Astrocyte of the hippocampus (primary cell): ENCODE measurements around the gene MVP.
"Not testable (repeated sequence)": the region's sequence is repeated elsewhere in the genome, so short reads cannot be mapped to it uniquely, and the experiment has no call there.

Source experiments
- DNase-seq: peaks from one replicate; pipeline ENCODE4 v3.0.0; 2011; ENCODE audit warnings: low read depth, low spot score

MVP gene

DNA sequence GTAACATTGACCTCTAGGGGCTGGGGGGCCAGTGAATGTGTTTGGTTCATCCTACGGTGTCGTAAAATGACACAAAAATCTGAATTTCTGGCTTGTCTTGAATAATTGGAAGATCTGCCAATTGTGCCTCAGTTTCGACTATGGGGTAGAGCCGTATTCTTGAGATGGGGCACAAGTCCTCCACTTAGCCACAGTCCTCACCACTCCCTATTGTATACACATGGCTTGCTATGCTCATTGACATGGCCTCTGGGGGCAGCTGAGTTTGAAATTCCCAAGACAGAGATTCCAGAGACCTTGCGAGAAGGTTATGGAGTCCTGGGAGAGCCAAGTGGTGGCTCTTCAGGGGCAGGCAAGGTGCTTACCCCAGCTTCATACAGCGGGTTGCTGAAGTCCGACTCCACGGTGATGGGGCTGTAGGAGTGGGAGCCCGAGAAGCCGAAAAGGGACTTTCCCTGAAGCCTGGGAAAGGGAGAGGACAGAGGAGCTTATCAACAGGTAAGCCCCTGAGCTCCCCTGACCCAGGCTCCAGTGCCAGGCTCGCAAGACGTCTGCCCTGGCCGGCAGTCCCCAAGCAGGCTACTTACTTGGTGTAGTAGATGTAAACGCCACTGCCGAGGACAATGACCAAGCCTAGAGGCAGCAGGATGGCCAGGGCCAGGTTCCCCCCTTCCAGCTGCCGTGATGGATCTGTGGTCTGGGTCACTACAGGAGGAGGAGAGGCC is 51.7 kb downstream of the MVP start:
- no peak for DNase-seq

DNA sequence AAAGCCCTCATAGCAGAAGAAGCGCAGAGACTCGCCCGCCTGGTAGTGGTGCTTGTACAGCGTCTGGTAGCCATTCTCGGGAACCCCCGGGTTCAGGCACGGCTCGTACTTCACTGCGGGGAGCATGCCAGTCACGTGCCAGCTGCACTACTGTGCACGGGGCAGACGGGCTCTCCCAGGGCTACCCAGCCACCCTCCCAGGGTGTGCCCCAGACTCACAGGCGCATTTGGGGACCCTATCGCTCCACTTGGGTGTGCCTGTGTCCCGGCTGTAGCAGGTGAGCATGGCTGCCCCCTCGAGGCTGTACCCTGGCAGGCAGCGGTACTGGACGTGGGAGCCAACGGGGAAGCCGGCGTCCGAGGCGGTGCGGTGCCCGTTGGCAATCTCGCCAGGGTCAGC is 53.1 kb downstream of the MVP start:
- DNase-seq, result no peak

DNA sequence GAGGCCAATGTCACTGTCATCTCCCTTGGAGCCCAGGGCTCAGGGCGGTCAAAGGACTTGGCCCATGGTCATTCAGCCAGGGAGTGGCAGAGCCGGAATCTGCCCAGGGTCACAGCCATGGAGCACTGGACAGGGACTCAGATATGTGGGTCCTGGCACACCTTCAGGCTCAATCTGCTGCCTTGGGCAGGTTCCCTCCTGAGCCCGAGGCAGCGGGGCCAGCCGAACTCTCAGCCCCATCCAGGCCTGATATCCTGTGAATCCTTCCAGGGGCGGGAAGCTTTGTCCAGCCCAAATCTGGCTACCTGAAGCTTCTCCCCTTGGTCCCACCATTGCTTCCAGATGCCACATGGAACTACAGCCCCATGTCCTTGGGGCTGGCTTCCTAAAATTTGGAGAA is 54.9 kb downstream of the MVP start:
- no peak for DNase-seq

DNA sequence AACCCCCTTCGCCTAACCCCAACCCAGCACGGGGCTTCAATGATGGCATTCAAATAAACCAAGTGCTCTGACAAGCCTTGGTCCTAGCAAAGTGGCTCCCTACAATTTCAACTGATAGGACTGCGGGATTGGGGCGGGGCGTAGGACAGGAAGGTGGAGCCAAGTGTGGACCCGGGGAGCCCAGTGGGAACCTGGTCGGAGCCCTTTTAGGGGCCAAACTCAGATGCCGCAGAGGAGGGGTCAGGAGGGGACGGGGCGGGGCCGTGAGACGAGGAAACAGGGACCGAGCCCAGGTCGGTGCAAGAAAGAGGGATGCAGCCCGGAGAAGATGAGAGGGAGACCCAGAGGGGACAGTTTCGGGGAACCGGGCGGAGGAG is 55.9 kb downstream of the MVP start:
- DNase-seq, result no peak

DNA sequence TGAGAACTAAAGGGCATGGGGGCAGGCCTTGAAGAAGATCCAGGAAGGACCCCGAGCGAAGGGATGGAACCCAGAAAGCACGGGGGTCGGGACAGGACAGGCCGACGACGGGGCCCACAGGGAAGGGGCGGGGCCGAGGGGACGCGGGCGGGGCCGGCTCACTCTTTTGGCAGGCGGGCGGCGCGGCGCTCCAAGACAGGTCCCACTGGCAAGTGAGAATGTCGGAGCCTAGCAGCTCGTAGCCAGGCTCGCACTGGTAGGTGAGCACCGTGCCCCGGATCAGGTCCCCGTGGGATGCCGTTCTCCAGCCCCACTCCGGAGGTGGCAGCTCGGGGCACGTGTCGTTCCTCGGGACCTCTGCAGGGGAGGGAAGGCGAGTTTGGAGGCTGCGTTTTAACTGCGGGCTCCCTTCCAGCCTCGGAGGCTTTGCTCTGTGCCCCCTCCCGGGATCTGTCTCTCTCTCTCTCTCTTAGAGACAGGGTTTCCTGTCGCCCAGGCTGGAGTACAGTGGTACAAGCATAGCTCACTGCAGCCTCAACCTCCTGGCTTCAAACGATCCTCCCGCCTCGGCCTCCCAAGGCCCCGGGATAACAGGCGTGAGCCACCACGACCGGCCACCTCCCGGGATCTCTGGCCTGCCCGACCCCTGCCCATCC is 56.5 kb downstream of the MVP start:
- DNase-seq, result no peak

DNA sequence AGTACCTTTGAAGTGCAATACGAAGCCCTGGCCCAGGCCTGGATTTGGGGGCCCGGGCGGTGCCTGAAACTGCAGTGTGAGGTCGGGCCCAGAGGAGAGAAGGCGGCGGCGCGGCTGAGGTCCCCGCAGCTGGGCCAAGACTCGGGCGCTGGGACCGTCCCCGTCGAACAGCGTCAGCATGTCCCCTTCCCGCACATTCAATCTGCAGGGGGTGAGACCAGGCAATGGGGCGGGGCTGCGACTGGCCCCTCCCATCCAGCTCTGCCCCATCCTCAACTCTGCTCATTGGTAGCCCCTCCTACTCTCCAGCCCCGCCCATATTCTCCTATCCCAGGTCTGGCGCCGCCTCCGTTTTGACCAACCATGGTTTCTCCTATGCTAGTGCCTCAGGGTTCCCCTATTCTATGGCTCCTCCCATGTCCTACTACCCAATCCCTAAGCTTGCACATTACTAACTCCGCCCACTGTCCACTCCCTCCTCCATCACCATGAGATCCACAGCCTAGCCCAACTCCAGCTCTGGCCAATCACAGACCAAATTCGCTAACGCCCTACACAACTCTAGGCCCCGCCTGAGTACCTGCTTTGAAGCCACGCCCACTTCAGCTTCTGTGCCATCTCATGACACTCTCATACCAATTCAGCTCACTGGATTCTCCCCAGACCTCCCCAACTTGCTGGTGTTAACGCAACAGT is 57.2 kb downstream of the MVP start:
- DNase-seq, result no peak

DNA sequence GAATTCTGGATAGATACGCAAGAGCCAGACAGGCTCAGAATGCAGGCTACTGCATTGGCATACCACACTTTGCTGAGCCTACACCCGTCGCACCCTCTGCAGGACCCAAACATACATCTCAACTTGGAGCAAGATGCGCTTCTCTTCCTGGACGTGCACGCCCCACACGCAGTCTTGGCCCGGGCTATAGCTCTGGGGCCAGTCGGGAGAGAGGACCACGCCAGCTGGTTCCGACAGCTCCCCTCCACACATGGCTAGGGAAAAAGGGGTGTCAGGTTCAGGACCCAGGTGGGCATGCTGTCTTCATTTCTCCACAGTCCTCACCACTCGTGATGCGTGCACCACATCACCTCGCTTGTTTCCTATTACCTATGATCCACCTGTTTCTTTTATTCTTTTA is 57.9 kb downstream of the MVP start:
- DNase-seq, result no peak

DNA sequence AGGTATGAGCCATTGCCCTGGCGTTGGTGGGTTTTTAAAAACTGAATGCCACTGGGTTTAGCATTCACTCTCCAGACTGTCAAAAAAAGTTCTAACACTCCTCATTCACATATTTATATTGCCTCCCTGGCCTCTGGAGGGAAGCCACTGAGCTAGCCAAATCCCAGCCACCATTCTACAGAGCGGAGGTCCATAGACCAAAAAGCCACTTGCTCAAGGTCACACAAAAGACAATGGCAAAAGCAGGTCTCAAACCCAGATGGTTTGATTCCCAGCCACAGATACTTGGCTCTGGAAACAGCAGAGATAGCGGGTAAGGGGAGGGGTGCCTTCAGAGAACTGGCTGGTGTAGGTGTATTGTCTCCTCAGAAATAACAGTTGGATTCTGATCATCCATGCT is 60.8 kb downstream of the MVP start:
- no peak for DNase-seq

DNA sequence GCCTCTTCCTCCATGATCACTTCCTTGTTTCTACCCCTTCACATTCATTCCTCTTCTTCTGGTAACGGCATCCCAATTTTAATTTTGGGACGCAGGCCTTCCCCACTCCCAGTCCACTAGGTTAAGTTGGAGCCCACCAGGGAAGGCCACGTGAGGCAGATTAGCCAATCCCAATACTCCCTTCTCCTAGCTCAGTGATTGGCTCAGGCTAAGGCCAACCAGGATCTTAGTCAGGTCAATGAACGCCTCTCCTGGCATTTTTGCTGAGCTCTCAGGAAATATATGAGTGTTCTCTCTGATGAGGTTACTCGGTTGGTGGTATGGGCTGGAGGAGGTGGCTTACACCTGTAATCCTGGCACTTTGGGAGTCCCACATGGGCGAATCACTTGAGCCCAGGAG is 63.7 kb downstream of the MVP start:
- no peak for DNase-seq

DNA sequence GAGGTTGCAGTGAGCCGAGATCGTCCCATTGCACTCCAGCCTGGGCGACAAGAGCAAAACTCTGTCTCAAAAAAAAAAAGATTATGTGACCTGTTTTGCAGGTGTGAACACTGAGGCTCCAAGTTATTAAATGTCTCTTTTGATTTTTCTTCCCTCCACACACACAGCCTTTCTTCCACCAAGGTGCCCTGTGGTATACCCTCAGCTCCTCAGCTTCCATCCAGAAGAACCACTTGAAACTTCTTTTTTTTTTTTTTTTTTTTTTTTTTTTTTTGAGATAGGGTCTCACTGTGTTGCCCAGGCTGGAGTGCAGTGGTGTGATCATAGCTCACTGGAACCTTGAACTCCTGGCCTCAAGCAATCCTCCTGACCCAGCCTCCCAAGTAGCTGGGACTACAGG is 69.1 kb downstream of the MVP start:
- not testable (repeated sequence) for DNase-seq

DNA sequence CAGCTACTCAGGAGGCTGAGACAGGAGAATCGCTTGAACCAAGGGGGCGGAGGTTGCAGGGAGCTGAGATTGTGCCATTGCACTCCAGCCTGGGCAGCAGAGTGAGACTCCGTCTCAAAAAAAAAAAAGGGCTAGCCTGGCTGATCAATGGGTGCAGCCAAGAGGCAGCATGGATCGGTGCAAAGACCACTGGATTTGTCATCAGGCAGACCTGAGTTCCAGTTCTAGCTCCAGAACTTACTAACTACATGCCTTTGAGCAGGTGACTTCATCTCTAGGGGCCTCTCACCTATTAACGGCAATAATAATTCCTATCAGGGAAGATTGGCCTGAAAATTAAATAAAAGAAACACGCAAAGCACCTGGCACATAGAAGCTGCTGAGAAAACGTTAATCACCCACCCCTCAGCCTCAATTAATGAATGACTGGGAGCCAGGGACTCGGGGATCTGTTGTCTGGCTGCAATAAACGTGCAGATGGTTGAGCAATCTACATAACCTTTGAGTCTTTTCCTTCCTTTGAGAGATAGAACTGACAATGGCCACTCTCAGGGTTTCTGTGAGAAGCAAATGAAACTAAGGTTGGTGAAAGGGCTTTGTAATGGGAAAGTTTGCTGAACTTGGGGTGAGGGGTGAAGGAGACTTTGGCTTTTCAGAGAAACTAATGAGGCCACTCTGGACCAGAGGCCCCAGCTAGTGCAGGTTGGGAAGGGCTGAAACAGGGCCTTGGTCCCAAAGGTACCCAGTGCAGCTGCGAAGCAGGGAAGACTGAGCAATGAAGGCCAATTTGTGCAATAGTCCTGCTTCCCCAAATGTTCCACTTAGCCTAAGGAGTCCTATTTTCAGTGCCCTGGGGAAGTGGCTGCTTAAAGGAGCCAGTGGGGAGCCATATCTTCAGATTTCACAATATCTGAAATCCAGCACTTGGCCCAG is 71.5 kb downstream of the MVP start:
- DNase-seq, result no peak

DNA sequence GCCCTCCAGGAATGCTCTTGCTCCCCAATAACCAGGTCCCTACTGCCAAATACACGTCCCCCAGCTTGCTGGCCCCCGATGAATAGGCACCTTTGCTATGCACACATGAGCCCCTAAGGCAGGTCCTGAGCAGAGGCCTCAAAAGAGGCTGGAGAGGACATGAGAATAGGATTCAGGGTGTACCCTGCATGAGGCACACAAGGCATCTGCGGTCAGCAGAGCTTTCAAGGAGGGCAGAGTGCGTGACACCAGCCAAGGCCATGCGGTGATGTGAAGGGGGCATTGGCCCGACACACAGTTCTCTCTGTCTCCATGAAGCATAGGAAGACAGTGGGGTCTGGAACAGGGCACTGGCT is 72.2 kb downstream of the MVP start:
- no peak for DNase-seq

DNA sequence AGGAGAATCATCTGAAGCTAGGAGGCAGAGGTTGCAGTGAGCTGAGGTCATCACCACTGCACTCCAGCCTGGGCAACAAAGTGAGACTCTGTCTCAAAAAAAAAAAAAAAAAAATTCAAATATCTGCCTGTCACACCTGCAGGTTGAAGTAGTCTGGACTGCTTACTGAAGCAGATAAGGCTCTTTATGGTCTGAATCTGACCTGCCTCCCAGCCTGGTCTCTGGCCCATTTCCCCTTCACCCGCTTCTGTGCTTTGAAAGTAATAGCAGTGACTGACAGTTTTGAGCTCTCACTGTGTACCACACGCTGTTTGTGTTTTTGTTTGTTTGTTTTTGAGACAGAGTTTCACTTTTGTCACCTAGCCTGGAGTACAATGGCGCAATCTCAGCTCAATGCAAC is 73.3 kb downstream of the MVP start:
- no peak for DNase-seq

DNA sequence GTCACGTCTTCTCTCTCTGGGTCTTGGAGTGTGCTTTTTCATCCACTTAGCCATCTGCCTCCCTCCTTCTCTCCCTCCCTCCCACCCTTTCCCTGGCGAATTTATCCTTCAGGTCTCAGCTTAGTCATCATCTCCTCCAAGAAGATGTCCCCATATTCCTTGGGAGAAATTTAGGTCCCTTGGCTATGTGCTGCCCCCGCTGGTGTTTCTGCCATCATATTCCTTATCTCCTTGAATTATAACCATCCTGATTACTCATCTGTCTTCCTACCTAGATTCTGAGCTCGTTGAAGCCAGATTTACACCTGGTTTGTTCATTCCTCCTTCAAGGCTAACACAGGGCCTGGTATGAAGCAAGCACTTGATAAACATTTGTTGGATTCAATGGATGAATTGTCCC is 74.1 kb downstream of the MVP start:
- DNase-seq, result no peak

DNA sequence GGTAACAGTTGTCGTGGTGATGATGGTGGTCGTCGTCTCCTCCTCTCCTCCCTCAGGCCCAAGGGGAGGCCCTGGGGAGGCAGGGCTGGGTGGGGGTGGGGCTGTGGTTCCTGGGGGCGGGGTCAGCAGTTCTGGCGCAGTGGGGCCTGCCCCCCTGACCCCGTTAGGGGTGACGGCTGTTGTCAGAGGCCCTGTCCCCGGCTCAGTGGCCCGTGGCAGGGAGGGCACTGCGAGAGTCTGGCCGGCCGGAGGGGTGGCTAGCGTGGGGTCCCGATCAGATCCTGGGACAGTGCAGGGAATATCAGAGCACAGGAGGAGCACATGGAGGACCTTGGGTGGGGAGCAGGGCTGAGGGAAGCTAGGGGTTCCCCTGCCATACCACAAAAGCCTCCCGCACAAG is 76.6 kb downstream of the MVP start:
- DNase-seq, result no peak

DNA sequence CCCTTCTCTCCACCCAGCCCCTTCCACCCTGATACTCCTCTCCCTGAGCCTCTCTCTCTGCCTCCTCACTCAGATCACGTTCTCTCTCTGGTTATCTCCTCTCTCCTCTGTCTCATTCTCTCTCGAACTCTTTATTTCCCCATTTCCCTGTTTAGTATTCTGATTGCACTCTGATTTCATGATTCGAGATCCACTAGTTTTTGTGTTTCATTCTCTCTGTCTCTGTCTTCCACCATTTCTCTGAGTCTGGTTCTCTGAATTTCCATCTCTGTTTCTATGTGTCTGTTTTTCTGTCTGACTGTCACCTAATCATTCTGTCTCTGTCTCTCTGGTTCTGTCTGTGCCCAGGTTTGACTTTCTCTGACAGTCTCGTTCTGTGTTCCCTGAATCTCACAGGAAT is 77.1 kb downstream of the MVP start:
- DNase-seq, result no peak
